H1 (cell line): Measurements from ENCODE around the gene KLHDC4.

Source experiments
- ATF2 ChIP-seq: IDR thresholded peaks from 2 replicates; pipeline ENCODE4 v1.6.1; 2012; ENCODE audit warnings: low read length, inconsistent platforms
- CTCF ChIP-seq, 3 experiments: IDR thresholded peaks; 1 replicate in 2 of 3; 2 replicates in 1 of 3; pipeline versions ENCODE4 v1.5.1 to v1.6.1; 2011; ENCODE audit warnings: low read length in 3 of 3, mild to moderate bottlenecking in 3 of 3, inconsistent platforms in 2 of 3, low read depth in 1 of 3, moderate library complexity in 1 of 3; ENCODE audit not compliant: insufficient read depth in 1 of 3; ENCODE audit errors: control extremely low read depth in 1 of 3
- EP300 ChIP-seq, 2 experiments: IDR thresholded peaks; 1 replicate in 1 of 2; 2 replicates in 1 of 2; pipeline ENCODE4 v1.6.1; 2011 to 2012; ENCODE audit warnings: low read depth in 2 of 2, low read length in 2 of 2, mild to moderate bottlenecking in 2 of 2, borderline replicate concordance in 1 of 2, inconsistent platforms in 1 of 2, moderate library complexity in 1 of 2
- RAD21 ChIP-seq, 2 experiments: IDR thresholded peaks in 1 of 2; conservative IDR thresholded peaks in 1 of 2; 2 replicates each; pipeline ENCODE4 v1.6.1; 2011; ENCODE audit warnings: low read depth in 2 of 2, low read length in 2 of 2, improper control_type of control experiment in 1 of 2, inconsistent platforms in 1 of 2, mild to moderate bottlenecking in 1 of 2, moderate library complexity in 1 of 2
- RNF2 ChIP-seq: fragments of 200-900, 300-1000 bp; sonication (generic); IDR thresholded peaks from 2 replicates; pipeline ENCODE4 v1.7.1; 2016; ENCODE audit warnings: borderline replicate concordance, low read depth, mild to moderate bottlenecking, antibody characterized with exemption, low read length; ENCODE audit not compliant: poor library complexity, severe bottlenecking; ENCODE audit errors: missing control alignments
- USF2 ChIP-seq: IDR thresholded peaks from 2 replicates; pipeline ENCODE4 v1.6.1; 2011; ENCODE audit warnings: low read length, improper control_type of control experiment

GRCh38 chr16:87715658-87716057, 50.1 kb downstream of the KLHDC4 start:
- TF ChIP-seq CTCF (IDR thresholded peaks at IDR 0.05; ENCODE audit: control extremely low read depth in 1 of 3, insufficient read depth in 1 of 3, low read depth in 1 of 3, low read length in 3 of 3): no peak
- TF ChIP-seq EP300 (IDR thresholded peaks at IDR 0.05; ENCODE audit: borderline replicate concordance in 1 of 2, low read depth in 2 of 2, low read length in 2 of 2): no peak
- TF ChIP-seq RAD21 (IDR thresholded peaks at IDR 0.05 in 1 of 2, conservative IDR thresholded peaks at IDR 0.05 in 1 of 2; ENCODE audit: low read depth in 2 of 2, low read length in 2 of 2): no peak
- no peak for TF ChIP-seq RNF2
- TF ChIP-seq ATF2: no peak
- no peak for TF ChIP-seq USF2
